NOMO-1 treated with dmso at 0.1 percent for 144 hours (cell line): ENCODE data around the gene RCN1.

Source experiments
- DNase-seq: peaks from one replicate; lab custom pipeline; 2025; ENCODE audit not compliant: unreplicated experiment; lab: John Stamatoyannopoulos, UW

The RCN1 gene

DNA sequence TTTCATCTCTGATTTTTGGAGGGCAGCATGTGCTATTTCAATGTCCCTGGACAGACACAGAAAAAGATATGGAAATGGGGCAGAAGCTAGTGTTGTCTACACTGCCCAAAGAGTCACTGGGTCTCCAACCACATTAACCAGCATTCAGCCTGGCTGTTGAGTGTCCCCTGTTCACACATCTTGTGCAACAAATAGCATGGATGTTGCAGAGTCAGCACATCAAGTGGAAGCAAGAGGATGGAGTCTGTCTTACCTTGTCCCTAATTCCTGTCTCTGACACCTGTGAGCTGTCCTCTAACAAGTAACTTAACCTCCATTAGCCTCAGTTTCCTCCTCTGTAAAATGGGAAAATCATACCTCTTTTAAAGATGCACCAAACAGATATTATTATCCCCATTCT lies 60.2 kb downstream of the RCN1 start:
- no peak for DNase-seq

GRCh38 chr11:32152216-32152615 lies 61.3 kb downstream of the RCN1 start:
- DNase-seq: no peak

- no peak for DNase-seq
Observed at GRCh38 chr11:32152821-32153220, 61.9 kb downstream of the RCN1 start.

GRCh38 chr11:32153747-32154146 lies 62.9 kb downstream of the RCN1 start:
- DNase-seq: no peak

DNA sequence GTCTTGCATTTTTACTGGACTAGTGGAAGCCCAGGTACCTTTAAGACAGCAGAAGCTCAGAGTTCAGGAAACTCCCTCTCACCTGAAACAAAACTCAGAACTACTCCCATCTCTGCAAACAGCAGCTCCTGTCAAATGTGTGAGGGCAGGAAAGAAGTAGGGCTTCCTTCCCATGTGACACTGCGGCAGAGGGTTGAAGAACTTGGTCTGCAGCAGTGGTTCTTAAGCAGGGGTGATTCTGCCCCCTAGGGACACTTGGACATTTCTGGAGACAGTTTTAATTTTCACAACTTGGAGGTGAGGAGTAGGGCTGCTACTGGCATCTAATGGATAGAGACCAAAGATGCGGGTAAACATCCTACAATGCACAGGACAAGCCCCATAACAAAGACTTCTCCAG lies 63.4 kb downstream of the RCN1 start:
- DNase-seq: no peak
